Measurements from ENCODE around the gene RBM47. TPM values are rescaled to one million over a fixed set of nuclear protein-coding genes. Genes with fewer than 3 reads are reported as not detected.

RBM47 gene
- total and polyA plus RNA-seq, 9 of the 15 experiments (the other 6 are each of a cell fraction or from before 2014, with no cell fraction given), result 1.4 to 6.4 (median 3.3) TPM

DNA sequence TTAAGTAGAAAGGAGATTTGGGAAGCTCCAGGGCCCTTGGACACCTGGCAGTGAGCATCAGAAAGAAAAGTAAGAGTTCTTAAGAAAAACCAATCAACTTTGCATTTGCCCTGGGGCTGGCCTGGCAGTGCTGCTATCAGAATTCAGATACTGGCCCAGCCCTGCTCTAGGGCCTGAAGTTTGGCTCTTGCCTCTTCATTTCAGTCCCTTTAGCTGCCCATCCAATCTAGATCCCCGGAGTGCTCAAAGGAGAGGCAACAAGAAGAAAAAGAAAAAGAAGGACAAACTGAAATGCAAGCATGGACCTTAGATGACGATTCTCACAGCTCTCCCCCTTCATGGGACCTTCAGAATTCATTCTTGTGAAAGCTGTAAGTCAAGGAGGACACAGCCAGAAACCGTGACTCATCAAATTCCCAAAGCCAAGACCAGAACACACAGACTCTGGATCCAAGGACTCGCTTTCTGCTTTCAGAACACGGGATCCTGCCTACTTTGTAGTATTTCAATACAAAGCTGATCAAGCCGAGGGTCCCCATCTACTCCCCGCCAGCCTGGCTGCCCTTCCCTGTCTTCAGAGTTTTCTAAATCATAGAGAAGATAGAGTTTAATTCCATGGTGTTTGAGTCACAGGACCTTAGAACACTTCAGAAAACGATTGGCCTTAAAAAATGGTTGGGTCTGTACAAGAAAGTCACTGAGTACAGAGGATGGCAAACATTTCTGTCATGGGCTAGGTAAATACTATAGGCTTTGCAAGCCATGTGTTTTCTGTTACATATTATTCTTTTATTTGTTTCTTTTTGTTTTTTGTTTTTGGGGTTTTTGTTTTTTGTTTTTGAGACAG is 103.7 kb downstream of the RBM47 start (continued):
- TF ChIP-seq, protein P1, sequence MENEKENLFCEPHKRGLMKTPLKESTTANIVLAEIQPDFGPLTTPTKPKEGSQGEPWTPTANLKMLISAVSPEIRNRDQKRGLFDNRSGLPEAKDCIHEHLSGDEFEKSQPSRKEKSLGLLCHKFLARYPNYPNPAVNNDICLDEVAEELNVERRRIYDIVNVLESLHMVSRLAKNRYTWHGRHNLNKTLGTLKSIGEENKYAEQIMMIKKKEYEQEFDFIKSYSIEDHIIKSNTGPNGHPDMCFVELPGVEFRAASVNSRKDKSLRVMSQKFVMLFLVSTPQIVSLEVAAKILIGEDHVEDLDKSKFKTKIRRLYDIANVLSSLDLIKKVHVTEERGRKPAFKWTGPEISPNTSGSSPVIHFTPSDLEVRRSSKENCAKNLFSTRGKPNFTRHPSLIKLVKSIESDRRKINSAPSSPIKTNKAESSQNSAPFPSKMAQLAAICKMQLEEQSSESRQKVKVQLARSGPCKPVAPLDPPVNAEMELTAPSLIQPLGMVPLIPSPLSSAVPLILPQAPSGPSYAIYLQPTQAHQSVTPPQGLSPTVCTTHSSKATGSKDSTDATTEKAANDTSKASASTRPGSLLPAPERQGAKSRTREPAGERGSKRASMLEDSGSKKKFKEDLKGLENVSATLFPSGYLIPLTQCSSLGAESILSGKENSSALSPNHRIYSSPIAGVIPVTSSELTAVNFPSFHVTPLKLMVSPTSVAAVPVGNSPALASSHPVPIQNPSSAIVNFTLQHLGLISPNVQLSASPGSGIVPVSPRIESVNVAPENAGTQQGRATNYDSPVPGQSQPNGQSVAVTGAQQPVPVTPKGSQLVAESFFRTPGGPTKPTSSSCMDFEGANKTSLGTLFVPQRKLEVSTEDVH (IDR thresholded peaks at IDR 0.05; ENCODE audit: low read depth, partially characterized antibody), result no peak
- TF ChIP-seq, protein P2, sequence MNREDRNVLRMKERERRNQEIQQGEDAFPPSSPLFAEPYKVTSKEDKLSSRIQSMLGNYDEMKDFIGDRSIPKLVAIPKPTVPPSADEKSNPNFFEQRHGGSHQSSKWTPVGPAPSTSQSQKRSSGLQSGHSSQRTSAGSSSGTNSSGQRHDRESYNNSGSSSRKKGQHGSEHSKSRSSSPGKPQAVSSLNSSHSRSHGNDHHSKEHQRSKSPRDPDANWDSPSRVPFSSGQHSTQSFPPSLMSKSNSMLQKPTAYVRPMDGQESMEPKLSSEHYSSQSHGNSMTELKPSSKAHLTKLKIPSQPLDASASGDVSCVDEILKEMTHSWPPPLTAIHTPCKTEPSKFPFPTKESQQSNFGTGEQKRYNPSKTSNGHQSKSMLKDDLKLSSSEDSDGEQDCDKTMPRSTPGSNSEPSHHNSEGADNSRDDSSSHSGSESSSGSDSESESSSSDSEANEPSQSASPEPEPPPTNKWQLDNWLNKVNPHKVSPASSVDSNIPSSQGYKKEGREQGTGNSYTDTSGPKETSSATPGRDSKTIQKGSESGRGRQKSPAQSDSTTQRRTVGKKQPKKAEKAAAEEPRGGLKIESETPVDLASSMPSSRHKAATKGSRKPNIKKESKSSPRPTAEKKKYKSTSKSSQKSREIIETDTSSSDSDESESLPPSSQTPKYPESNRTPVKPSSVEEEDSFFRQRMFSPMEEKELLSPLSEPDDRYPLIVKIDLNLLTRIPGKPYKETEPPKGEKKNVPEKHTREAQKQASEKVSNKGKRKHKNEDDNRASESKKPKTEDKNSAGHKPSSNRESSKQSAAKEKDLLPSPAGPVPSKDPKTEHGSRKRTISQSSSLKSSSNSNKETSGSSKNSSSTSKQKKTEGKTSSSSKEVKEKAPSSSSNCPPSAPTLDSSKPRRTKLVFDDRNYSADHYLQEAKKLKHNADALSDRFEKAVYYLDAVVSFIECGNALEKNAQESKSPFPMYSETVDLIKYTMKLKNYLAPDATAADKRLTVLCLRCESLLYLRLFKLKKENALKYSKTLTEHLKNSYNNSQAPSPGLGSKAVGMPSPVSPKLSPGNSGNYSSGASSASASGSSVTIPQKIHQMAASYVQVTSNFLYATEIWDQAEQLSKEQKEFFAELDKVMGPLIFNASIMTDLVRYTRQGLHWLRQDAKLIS (CRISPR knock-in tag; IDR thresholded peaks at IDR 0.05), result no peak
- TF ChIP-seq, protein P3, sequence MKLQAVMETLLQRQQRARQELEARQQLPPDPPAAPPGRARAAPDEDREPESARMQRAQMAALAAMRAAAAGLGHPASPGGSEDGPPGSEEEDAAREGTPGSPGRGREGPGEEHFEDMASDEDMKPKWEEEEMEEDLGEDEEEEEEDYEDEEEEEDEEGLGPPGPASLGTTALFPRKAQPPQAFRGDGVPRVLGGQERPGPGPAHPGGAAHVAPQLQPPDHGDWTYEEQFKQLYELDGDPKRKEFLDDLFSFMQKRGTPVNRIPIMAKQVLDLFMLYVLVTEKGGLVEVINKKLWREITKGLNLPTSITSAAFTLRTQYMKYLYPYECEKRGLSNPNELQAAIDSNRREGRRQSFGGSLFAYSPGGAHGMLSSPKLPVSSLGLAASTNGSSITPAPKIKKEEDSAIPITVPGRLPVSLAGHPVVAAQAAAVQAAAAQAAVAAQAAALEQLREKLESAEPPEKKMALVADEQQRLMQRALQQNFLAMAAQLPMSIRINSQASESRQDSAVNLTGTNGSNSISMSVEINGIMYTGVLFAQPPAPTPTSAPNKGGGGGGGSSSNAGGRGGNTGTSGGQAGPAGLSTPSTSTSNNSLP (IDR thresholded peaks at IDR 0.05; ENCODE audit: borderline replicate concordance, low read depth, low read length), result no peak
- TF ChIP-seq, protein P4, sequence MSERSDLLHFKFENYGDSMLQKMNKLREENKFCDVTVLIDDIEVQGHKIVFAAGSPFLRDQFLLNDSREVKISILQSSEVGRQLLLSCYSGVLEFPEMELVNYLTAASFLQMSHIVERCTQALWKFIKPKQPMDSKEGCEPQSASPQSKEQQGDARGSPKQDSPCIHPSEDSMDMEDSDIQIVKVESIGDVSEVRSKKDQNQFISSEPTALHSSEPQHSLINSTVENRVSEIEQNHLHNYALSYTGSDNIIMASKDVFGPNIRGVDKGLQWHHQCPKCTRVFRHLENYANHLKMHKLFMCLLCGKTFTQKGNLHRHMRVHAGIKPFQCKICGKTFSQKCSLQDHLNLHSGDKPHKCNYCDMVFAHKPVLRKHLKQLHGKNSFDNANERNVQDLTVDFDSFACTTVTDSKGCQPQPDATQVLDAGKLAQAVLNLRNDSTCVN (CRISPR knock-in tag; IDR thresholded peaks at IDR 0.05), result no peak
- TF ChIP-seq, protein P5, sequence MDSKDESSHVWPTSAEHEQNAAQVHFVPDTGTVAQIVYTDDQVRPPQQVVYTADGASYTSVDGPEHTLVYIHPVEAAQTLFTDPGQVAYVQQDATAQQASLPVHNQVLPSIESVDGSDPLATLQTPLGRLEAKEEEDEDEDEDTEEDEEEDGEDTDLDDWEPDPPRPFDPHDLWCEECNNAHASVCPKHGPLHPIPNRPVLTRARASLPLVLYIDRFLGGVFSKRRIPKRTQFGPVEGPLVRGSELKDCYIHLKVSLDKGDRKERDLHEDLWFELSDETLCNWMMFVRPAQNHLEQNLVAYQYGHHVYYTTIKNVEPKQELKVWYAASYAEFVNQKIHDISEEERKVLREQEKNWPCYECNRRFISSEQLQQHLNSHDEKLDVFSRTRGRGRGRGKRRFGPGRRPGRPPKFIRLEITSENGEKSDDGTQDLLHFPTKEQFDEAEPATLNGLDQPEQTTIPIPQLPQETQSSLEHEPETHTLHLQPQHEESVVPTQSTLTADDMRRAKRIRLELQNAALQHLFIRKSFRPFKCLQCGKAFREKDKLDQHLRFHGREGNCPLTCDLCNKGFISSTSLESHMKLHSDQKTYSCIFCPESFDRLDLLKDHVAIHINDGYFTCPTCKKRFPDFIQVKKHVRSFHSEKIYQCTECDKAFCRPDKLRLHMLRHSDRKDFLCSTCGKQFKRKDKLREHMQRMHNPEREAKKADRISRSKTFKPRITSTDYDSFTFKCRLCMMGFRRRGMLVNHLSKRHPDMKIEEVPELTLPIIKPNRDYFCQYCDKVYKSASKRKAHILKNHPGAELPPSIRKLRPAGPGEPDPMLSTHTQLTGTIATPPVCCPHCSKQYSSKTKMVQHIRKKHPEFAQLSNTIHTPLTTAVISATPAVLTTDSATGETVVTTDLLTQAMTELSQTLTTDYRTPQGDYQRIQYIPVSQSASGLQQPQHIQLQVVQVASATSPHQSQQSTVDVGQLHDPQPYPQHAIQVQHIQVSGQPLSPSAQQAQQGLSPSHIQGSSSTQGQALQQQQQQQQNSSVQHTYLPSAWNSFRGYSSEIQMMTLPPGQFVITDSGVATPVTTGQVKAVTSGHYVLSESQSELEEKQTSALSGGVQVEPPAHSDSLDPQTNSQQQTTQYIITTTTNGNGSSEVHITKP (IDR thresholded peaks at IDR 0.05; ENCODE audit: partially characterized antibody), result peak; percentile 70
- no peak for TF ChIP-seq FOXA3 (CRISPR knock-in tag; conservative IDR thresholded peaks at IDR 0.05 in 1 of 2, IDR thresholded peaks at IDR 0.05 in 1 of 2)
- TF ChIP-seq, protein P6, sequence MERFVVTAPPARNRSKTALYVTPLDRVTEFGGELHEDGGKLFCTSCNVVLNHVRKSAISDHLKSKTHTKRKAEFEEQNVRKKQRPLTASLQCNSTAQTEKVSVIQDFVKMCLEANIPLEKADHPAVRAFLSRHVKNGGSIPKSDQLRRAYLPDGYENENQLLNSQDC (CRISPR knock-in tag; IDR thresholded peaks at IDR 0.05), result no peak
- TF ChIP-seq, protein P7, sequence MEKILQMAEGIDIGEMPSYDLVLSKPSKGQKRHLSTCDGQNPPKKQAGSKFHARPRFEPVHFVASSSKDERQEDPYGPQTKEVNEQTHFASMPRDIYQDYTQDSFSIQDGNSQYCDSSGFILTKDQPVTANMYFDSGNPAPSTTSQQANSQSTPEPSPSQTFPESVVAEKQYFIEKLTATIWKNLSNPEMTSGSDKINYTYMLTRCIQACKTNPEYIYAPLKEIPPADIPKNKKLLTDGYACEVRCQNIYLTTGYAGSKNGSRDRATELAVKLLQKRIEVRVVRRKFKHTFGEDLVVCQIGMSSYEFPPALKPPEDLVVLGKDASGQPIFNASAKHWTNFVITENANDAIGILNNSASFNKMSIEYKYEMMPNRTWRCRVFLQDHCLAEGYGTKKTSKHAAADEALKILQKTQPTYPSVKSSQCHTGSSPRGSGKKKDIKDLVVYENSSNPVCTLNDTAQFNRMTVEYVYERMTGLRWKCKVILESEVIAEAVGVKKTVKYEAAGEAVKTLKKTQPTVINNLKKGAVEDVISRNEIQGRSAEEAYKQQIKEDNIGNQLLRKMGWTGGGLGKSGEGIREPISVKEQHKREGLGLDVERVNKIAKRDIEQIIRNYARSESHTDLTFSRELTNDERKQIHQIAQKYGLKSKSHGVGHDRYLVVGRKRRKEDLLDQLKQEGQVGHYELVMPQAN (IDR thresholded peaks at IDR 0.05; ENCODE audit: borderline replicate concordance), result no peak
